ENCODE data around the gene UCHL5. TPM values are rescaled to one million over a fixed set of nuclear protein-coding genes. Genes with fewer than 3 reads are reported as not detected.
A peak's percentile ranks its signal among the peaks of the same experiment; 100 is the strongest.

The UCHL5 gene
- total RNA-seq, 1 donor: 34.4 TPM

DNA sequence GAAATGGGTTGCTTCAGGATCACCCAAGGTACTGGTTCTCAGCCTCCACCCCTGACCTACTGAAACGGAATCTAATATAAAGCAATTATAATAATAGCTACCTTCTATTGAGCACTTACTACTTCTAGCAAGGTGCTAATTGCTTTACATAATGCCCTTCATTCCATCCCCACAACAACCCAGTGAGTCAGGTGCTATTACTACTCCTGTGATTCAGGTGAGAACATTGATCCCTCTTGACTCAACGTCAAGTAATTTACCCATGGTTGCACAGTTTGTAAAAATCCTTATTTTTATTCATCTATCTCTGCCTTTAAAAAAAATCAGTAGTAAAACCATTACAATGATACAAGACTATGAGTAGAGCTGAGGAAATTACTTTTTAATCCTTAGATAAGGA is 85.2 kb downstream of the UCHL5 start:
- Histone ChIP-seq H3K4me2 (ENCODE audit: insufficient read depth, low read length) (no peak overlapping the region), H4K20me1 (ENCODE audit: insufficient read depth, low read length) (no peaks in the 10 kb centered on the region), H3K4me3 (ENCODE audit: insufficient read depth, low read length) (no peak overlapping the region), H3K36me3 (ENCODE audit: insufficient read depth, low read length) (no peaks in the 10 kb centered on the region), H3K27ac (ENCODE audit: low read depth, low read length) (no peak overlapping the region), H3K27me3 (ENCODE audit: insufficient read depth, low read length) (no peaks in the 10 kb centered on the region), H3K79me2 (ENCODE audit: insufficient read depth, low read length) (no peaks in the 10 kb centered on the region), H3K9me3 (ENCODE audit: low read depth, low read length) (no peaks in the 10 kb centered on the region), H2AFZ (ENCODE audit: low read length) (no peak overlapping the region), H3K4me1 (ENCODE audit: insufficient read depth, low read length) (peaks cover 18% of the 10 kb centered on the region)
- TF ChIP-seq, protein P1, sequence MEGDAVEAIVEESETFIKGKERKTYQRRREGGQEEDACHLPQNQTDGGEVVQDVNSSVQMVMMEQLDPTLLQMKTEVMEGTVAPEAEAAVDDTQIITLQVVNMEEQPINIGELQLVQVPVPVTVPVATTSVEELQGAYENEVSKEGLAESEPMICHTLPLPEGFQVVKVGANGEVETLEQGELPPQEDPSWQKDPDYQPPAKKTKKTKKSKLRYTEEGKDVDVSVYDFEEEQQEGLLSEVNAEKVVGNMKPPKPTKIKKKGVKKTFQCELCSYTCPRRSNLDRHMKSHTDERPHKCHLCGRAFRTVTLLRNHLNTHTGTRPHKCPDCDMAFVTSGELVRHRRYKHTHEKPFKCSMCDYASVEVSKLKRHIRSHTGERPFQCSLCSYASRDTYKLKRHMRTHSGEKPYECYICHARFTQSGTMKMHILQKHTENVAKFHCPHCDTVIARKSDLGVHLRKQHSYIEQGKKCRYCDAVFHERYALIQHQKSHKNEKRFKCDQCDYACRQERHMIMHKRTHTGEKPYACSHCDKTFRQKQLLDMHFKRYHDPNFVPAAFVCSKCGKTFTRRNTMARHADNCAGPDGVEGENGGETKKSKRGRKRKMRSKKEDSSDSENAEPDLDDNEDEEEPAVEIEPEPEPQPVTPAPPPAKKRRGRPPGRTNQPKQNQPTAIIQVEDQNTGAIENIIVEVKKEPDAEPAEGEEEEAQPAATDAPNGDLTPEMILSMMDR (IDR thresholded peaks at IDR 0.05; ENCODE audit: extremely low read depth, low read depth, low read length): no peak
- DNase-seq (ENCODE audit: insufficient read length, low spot score, missing footprints): no peak

DNA sequence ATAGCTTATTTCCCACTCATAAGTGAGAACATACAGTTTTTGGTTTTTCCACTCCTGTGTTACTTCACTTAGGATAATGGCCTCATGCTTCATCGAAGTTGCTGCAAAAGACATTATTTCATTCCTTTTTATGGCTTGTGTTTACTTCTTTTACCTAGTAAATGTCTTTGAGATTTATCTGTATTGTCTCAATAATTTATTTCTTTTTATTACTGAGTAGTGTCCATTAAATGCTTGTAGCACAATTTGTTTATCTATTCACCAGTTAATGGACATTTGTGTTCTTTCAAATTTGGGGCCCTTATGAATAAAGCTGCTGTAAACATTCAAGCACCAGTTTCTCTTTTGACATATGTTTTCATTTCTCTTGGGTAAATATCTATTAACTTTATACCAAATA is 86.0 kb downstream of the UCHL5 start:
- Histone ChIP-seq H4K20me1 (ENCODE audit: insufficient read depth, low read length) (no peaks in the 10 kb centered on the region), H3K9me3 (ENCODE audit: low read depth, low read length) (no peaks in the 10 kb centered on the region), H3K36me3 (ENCODE audit: insufficient read depth, low read length) (no peaks in the 10 kb centered on the region), H3K79me2 (ENCODE audit: insufficient read depth, low read length) (no peaks in the 10 kb centered on the region), H3K4me1 (ENCODE audit: insufficient read depth, low read length) (peaks cover 25% of the 10 kb centered on the region), H2AFZ (ENCODE audit: low read length) (no peak overlapping the region), H3K4me3 (ENCODE audit: insufficient read depth, low read length) (no peak overlapping the region), H3K4me2 (ENCODE audit: insufficient read depth, low read length) (no peak overlapping the region), H3K27me3 (ENCODE audit: insufficient read depth, low read length) (no peaks in the 10 kb centered on the region), H3K27ac (ENCODE audit: low read depth, low read length) (no peak overlapping the region)
- no peak for DNase-seq (ENCODE audit: insufficient read length, low spot score, missing footprints)
- TF ChIP-seq, protein P1 (IDR thresholded peaks at IDR 0.05; ENCODE audit: extremely low read depth, low read depth, low read length): no peak

DNA sequence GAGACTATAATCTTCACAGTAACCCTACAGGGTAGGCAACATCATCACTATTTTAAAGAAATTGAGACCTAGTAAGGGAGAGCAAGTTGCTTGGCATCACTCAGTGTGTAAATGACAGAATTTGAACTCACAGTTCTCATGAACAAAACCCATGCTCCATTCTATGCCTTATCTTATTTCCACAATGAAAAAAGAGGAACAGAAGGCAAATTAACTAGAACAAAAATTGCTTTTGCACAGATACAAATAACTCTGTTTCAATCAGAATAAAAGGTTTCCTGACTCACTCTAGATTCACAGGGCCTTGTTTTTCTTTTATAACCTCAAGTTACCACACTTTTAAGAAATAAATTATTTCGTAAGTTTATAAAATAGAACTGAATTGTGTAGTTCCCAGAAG is 90.1 kb downstream of the UCHL5 start:
- Histone ChIP-seq H2AFZ (ENCODE audit: low read length) (no peak overlapping the region), H3K36me3 (ENCODE audit: insufficient read depth, low read length) (no peaks in the 10 kb centered on the region), H3K4me2 (ENCODE audit: insufficient read depth, low read length) (no peak overlapping the region), H4K20me1 (ENCODE audit: insufficient read depth, low read length) (no peaks in the 10 kb centered on the region), H3K27me3 (ENCODE audit: insufficient read depth, low read length) (no peaks in the 10 kb centered on the region), H3K9me3 (ENCODE audit: low read depth, low read length) (no peaks in the 10 kb centered on the region), H3K4me3 (ENCODE audit: insufficient read depth, low read length) (no peak overlapping the region), H3K4me1 (ENCODE audit: insufficient read depth, low read length) (peaks cover 29% of the 10 kb centered on the region), H3K27ac (ENCODE audit: low read depth, low read length) (peak overlapping the region; percentile 27), H3K79me2 (ENCODE audit: insufficient read depth, low read length) (no peaks in the 10 kb centered on the region)
- TF ChIP-seq, protein P1 (IDR thresholded peaks at IDR 0.05; ENCODE audit: extremely low read depth, low read depth, low read length): no peak
- no peak for DNase-seq (ENCODE audit: insufficient read length, low spot score, missing footprints)

DNA sequence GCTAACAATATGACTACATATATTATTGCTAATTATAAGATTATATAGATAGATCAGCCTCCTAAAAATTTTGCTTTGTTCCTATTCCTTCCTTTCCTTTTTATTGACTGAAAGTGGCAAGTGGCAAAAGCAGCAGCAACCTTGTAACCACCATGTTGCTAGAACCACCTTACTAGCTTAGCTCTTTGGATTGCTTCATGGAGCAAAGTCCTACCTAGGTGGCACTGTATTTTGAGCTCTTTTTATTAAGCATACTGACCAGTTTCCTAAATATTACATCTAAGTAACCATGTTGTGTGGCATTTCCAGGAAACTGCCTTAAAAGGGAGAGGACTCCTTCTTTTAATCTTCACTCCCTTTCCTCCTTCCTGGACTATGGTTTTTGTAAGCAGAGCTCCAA is 90.8 kb downstream of the UCHL5 start:
- Histone ChIP-seq H4K20me1 (ENCODE audit: insufficient read depth, low read length) (no peaks in the 10 kb centered on the region), H3K27me3 (ENCODE audit: insufficient read depth, low read length) (no peaks in the 10 kb centered on the region), H3K4me2 (ENCODE audit: insufficient read depth, low read length) (no peak overlapping the region), H3K27ac (ENCODE audit: low read depth, low read length) (no peak overlapping the region), H3K9me3 (ENCODE audit: low read depth, low read length) (no peaks in the 10 kb centered on the region), H3K79me2 (ENCODE audit: insufficient read depth, low read length) (no peaks in the 10 kb centered on the region), H3K4me1 (ENCODE audit: insufficient read depth, low read length) (peaks cover 28% of the 10 kb centered on the region), H3K4me3 (ENCODE audit: insufficient read depth, low read length) (no peak overlapping the region), H2AFZ (ENCODE audit: low read length) (no peak overlapping the region), H3K36me3 (ENCODE audit: insufficient read depth, low read length) (no peaks in the 10 kb centered on the region)
- no peak for DNase-seq (ENCODE audit: insufficient read length, low spot score, missing footprints)
- TF ChIP-seq, protein P1 (IDR thresholded peaks at IDR 0.05; ENCODE audit: extremely low read depth, low read depth, low read length): no peak

Measured in osteoblast (primary cell).